SK-N-SH treated with all-trans-retinoic acid at 6 μM for 48 hours (cell line): ENCODE data around the gene KPNA5.

Experiments used
- CSDC2 ChIP-seq: fragments of 250-450 bp; sonication (Bioruptor Pico); IDR thresholded peaks from 2 replicates; pipeline ENCODE4 v1.5.0; 2020; ENCODE audit warnings: mild to moderate bottlenecking, moderate library complexity
- PPARA ChIP-seq: fragments of 250-450 bp; sonication (Bioruptor Pico); IDR thresholded peaks from 2 replicates; pipeline ENCODE4 v1.5.0; 2020; ENCODE audit warnings: mild to moderate bottlenecking, borderline replicate concordance
- RARB ChIP-seq: fragments of 250-450 bp; sonication (Bioruptor Pico); IDR thresholded peaks from 2 replicates; pipeline ENCODE4 v1.8.0; 2021; ENCODE audit warnings: mild to moderate bottlenecking, moderate library complexity
- TOX ChIP-seq: fragments of 250-450 bp; sonication (Bioruptor Pico); IDR thresholded peaks from 2 replicates; pipeline ENCODE4 v1.8.0; 2021; ENCODE audit warnings: mild to moderate bottlenecking, moderate library complexity, borderline replicate concordance
- ZC3H10 ChIP-seq: fragments of 250-450 bp; sonication (Bioruptor Pico); IDR thresholded peaks from 2 replicates; pipeline ENCODE4 v1.5.1; 2021; ENCODE audit warnings: mild to moderate bottlenecking, moderate library complexity
- ZFP30 ChIP-seq: fragments of 450-650 bp; formaldehyde crosslinking; IDR thresholded peaks from 2 replicates; pipeline ENCODE4 v1.5.0; 2022; ENCODE audit warnings: mild to moderate bottlenecking, moderate library complexity
- ZNF8 ChIP-seq: fragments of 450-650 bp; formaldehyde crosslinking; IDR thresholded peaks from 2 replicates; pipeline ENCODE4 v1.5.0; 2020; ENCODE audit warnings: mild to moderate bottlenecking, moderate library complexity
- TF ChIP-seq, protein P1 (sequence below): fragments of 250-450 bp; sonication (Bioruptor Pico); IDR thresholded peaks from 2 replicates; pipeline ENCODE4 v1.8.0; 2020; ENCODE audit warnings: mild to moderate bottlenecking, moderate library complexity, borderline replicate concordance
- TF ChIP-seq, protein P2 (sequence below): fragments of 250-450 bp; sonication (Bioruptor Pico); IDR thresholded peaks from 2 replicates; pipeline ENCODE4 v1.8.0; 2021; ENCODE audit warnings: low read depth, mild to moderate bottlenecking, moderate library complexity, borderline replicate concordance

- TF ChIP-seq ZC3H10 (CRISPR knock-in tag) (no peak), RARB (CRISPR knock-in tag) (no peak), ZFP30 (CRISPR knock-in tag) (no peak), ZNF8 (no peak), PPARA (no peak), TOX (CRISPR knock-in tag) (no peak), CSDC2 (no peak)
- TF ChIP-seq, protein P1, sequence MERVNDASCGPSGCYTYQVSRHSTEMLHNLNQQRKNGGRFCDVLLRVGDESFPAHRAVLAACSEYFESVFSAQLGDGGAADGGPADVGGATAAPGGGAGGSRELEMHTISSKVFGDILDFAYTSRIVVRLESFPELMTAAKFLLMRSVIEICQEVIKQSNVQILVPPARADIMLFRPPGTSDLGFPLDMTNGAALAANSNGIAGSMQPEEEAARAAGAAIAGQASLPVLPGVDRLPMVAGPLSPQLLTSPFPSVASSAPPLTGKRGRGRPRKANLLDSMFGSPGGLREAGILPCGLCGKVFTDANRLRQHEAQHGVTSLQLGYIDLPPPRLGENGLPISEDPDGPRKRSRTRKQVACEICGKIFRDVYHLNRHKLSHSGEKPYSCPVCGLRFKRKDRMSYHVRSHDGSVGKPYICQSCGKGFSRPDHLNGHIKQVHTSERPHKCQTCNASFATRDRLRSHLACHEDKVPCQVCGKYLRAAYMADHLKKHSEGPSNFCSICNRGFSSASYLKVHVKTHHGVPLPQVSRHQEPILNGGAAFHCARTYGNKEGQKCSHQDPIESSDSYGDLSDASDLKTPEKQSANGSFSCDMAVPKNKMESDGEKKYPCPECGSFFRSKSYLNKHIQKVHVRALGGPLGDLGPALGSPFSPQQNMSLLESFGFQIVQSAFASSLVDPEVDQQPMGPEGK = no peak
- TF ChIP-seq, protein P2, sequence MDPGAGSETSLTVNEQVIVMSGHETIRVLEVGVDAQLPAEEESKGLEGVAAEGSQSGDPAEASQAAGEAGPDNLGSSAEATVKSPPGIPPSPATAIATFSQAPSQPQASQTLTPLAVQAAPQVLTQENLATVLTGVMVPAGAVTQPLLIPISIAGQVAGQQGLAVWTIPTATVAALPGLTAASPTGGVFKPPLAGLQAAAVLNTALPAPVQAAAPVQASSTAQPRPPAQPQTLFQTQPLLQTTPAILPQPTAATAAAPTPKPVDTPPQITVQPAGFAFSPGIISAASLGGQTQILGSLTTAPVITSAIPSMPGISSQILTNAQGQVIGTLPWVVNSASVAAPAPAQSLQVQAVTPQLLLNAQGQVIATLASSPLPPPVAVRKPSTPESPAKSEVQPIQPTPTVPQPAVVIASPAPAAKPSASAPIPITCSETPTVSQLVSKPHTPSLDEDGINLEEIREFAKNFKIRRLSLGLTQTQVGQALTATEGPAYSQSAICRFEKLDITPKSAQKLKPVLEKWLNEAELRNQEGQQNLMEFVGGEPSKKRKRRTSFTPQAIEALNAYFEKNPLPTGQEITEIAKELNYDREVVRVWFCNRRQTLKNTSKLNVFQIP (CRISPR knock-in tag) = no peak
Observed at GRCh38 chr6:116682334-116682712, 1.3 kb downstream of the KPNA5 start.
